ENCODE data around the gene PARP1. TPM values are rescaled to one million over a fixed set of nuclear protein-coding genes. Genes with fewer than 3 reads are reported as not detected.

PARP1 gene
- total and polyA plus RNA-seq, 12 donors, result 15.3 to 150 (median 70.6) TPM

DNA sequence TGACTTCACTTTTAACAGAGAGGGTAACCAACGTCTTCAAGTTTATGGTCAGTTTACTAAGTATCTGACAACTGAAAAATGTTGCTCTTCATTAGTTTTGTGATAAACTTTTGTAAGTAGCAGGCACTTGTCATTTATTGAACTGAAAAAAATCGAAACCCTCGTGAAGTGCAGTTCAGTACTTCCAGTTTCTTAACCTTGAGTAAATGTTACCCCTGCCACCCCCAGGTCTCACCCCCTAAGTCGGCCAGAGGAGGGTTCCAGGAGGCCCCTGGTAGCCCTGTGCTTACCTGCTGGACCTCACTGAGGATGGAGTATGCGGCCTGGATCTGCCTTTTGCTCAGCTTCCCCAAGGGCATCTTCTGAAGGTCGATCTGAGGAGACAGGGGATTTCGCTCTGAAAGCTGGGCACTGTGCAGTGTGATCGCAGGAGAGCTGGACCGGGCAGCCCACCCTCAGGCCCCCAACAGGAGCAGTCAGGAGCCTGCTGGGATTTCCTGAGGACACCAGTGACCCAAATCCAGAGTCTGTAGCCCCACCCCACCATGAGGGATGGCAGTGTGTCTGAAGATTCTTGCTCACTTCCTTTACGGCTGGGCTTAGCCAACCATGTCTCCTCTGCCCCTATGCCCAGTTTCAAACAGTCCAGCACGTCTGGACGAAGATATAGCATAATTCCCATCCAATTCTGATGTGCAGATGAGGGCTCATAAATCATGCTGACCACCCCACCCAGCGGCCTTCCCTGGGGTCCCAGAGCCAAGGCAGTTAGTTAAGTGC is 37.6 kb downstream of the PARP1 start:
- 85 to 89% (median 87%) methylated on average over 6 to 13 of the region's 13 CpGs for WGBS, 4 donors
- H3K27ac ChIP-seq, result no peak overlapping the region
- H3K27me3 ChIP-seq, result no peaks in the 10 kb centered on the region
- DNase-seq, result no peak
- TF ChIP-seq POLR2A (IDR thresholded peaks at IDR 0.05), result no peak
- TF ChIP-seq CTCF (IDR thresholded peaks at IDR 0.05), result no peak
- intact Hi-C loops (cut with DNase I), result no loop called here
- peaks cover 0 to 92% of the 10 kb centered on the region in 2 donors for H3K36me3 ChIP-seq (replicated peaks in 1 of 2)
- no peaks in the 10 kb centered on the region for H3K9me3 ChIP-seq (replicated peaks in 1 of 3)
- H3K4me3 ChIP-seq, result no peak overlapping the region
- no peaks in the 10 kb centered on the region for H3K4me1 ChIP-seq (replicated peaks in 1 of 2)

- Histone ChIP-seq H3K27me3 (no peaks in the 10 kb centered on the region), H3K27ac (no peak overlapping the region), H3K9me3 (replicated peaks in 1 of 3) (no peaks in the 10 kb centered on the region), H3K36me3 (replicated peaks in 1 of 2) (peaks cover 0 to 92% of the 10 kb centered on the region in 2 donors), H3K4me3 (no peak overlapping the region), H3K4me1 (replicated peaks in 1 of 2) (no peaks in the 10 kb centered on the region)
- WGBS, 4 donors, result 78 to 87% (median 84%) methylated on average over 6 of the region's 6 CpGs
- TF ChIP-seq CTCF (IDR thresholded peaks at IDR 0.05) (no peak), POLR2A (IDR thresholded peaks at IDR 0.05) (no peak)
- intact Hi-C loops (cut with DNase I), result no loop called here
- DNase-seq, result no peak
Observed at GRCh38 chr1:226369110-226369509, 38.8 kb downstream of the PARP1 start.

DNA sequence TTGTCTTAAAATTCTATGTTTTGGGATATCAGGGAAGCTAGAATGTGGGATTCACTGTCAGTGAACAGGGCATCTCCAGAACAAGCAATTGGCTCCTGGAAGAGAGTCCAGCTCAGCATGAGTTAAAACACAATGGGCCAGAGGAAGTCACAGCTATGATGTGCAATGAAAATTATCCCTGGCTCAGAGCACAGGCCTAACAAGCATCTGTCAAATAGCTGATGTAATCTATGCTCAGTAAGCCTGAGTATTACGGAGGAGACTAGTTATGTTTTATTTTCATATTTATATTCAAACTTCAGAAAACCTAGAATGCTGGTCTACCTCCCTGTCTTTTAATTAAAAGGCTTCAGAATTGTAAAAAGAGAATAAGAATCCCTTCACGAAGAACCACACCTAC is 41.6 kb downstream of the PARP1 start:
- Histone ChIP-seq H3K4me3 (no peak overlapping the region), H3K9me3 (replicated peaks in 1 of 3) (no peaks in the 10 kb centered on the region), H3K4me1 (replicated peaks in 1 of 2) (no peaks in the 10 kb centered on the region), H3K36me3 (replicated peaks in 1 of 2) (peaks cover 0 to 92% of the 10 kb centered on the region in 2 donors), H3K27me3 (no peaks in the 10 kb centered on the region), H3K27ac (no peak overlapping the region)
- intact Hi-C loops (cut with DNase I), result no loop called here
- 86 to 100% (median 91%) methylated on average over 2 of the region's 2 CpGs for WGBS, 4 donors
- DNase-seq, result no peak
- no peak for TF ChIP-seq POLR2A (IDR thresholded peaks at IDR 0.05)
- TF ChIP-seq CTCF (IDR thresholded peaks at IDR 0.05), result no peak

- no peak for TF ChIP-seq CTCF (IDR thresholded peaks at IDR 0.05)
- TF ChIP-seq POLR2A (IDR thresholded peaks at IDR 0.05), result no peak
- no peak overlapping the region for H3K4me3 ChIP-seq
- no peak for DNase-seq
- H3K27me3 ChIP-seq, result no peaks in the 10 kb centered on the region
- no peak overlapping the region for H3K27ac ChIP-seq
- H3K9me3 ChIP-seq (replicated peaks in 1 of 3), result no peaks in the 10 kb centered on the region
- 95 to 97% (median 96%) methylated on average over 3 to 5 of the region's 5 CpGs for WGBS, 4 donors
- H3K36me3 ChIP-seq (replicated peaks in 1 of 2), result peaks cover 0 to 93% of the 10 kb centered on the region in 2 donors
- intact Hi-C loops (cut with DNase I), result no loop called here
- no peaks in the 10 kb centered on the region for H3K4me1 ChIP-seq (replicated peaks in 1 of 2)
Observed at GRCh38 chr1:226365831-226366231, 42.1 kb downstream of the PARP1 start.
